GM23338 (cell line): ENCODE measurements around the gene KIAA0040. TPM values are rescaled to one million over a fixed set of nuclear protein-coding genes. Genes with fewer than 3 reads are reported as not detected.

Experiments used
- CREB1 ChIP-seq: fragments of 250-450 bp; sonication (Bioruptor Pico); IDR thresholded peaks from 2 replicates; pipeline ENCODE4 v1.5.0; 2020; ENCODE audit warnings: low read depth, mild to moderate bottlenecking, moderate library complexity
- STAT1 ChIP-seq: IDR thresholded peaks from one replicate; pipeline ENCODE4 v1.6.1; 2016; ENCODE audit warnings: antibody characterized with exemption; ENCODE audit not compliant: unreplicated experiment
- ZNF331 ChIP-seq: fragments of 250-450 bp; sonication (Bioruptor Pico); IDR thresholded peaks from 2 replicates; pipeline ENCODE4 v1.5.0; 2020; ENCODE audit warnings: low read depth, mild to moderate bottlenecking, moderate library complexity
- polyA plus RNA-seq: library from polyadenylated mRNA; unstranded; fragments of >200 nt; fragmentation: Nextera tagmentation; extraction: Ambion mirVana; gene quantifications from 2 replicates; pipeline ENCODE4 v1.2.1, GENCODE V29; 2016
- total RNA-seq: library from RNA; depleted of rRNA; stranded (reverse); fragments of >200 nt; shearing (Covaris generic); gene quantifications from 2 replicates; pipeline ENCODE4 v1.2.3, GENCODE V29; 2014
- TF ChIP-seq, protein P1 (sequence below): fragments of 250-450 bp; sonication (Bioruptor Pico); IDR thresholded peaks from 2 replicates; pipeline ENCODE4 v1.5.0; 2020; ENCODE audit warnings: mild to moderate bottlenecking, moderate library complexity
- TF ChIP-seq, protein P2 (sequence below): IDR thresholded peaks from 2 replicates; pipeline ENCODE4 v1.6.1; 2016; ENCODE audit warnings: antibody characterized with exemption
- TF ChIP-seq, protein P3 (sequence below), 2 experiments: fragments of 200-600 bp in 1 of 2; sonication (generic) in 1 of 2; conservative IDR thresholded peaks; 2 replicates each; pipeline versions ENCODE4 v1.5.1 to v1.6.1; 2016 to 2017; ENCODE audit warnings: antibody characterized with exemption in 2 of 2, low read depth in 2 of 2, mild to moderate bottlenecking in 2 of 2, moderate library complexity in 1 of 2

KIAA0040 gene
- total and polyA plus RNA-seq, 2 experiments from 2014 or later = 7.0 to 11.9 TPM

DNA sequence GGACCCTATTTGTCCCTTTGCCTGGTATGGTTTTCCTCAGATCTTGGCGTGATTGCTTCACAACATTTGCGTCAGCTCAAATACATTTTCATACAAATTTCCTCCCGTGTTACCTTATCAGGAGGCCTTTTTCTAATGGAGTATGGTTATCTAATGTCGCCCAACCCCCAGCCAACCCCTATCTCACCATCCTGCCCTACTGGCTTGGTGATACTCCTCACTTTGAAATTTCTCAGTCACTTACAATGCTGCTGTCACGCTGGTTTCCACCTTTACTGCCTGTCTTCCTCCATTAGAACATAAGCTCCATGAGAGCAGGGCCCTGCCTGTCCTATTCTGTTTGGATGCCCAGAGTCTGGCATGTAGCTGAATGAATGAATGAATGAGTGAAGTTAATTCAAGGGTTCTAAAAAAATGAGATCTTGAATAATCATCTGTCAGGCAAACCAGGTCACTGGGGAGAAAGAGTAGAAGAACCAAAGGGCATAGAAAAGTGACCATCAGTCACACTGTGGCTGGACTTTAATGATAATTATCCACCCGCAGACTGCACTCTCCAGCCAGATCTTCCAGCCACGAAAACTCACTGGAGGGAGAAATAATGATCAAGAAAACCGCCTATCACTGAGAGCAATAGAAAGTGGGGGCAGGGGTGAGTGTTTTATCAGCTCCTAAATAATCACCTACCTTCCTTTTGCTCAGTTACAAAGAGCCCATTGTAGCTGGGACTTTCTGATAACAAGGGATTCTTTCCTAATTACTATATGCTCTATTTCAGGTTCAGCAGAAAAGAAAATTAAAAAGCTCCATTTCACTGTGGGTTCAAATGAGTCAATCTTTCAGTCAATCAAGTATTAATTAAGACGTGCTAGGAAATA is 21.3 kb downstream of the KIAA0040 start (continued):
- TF ChIP-seq, protein P1, sequence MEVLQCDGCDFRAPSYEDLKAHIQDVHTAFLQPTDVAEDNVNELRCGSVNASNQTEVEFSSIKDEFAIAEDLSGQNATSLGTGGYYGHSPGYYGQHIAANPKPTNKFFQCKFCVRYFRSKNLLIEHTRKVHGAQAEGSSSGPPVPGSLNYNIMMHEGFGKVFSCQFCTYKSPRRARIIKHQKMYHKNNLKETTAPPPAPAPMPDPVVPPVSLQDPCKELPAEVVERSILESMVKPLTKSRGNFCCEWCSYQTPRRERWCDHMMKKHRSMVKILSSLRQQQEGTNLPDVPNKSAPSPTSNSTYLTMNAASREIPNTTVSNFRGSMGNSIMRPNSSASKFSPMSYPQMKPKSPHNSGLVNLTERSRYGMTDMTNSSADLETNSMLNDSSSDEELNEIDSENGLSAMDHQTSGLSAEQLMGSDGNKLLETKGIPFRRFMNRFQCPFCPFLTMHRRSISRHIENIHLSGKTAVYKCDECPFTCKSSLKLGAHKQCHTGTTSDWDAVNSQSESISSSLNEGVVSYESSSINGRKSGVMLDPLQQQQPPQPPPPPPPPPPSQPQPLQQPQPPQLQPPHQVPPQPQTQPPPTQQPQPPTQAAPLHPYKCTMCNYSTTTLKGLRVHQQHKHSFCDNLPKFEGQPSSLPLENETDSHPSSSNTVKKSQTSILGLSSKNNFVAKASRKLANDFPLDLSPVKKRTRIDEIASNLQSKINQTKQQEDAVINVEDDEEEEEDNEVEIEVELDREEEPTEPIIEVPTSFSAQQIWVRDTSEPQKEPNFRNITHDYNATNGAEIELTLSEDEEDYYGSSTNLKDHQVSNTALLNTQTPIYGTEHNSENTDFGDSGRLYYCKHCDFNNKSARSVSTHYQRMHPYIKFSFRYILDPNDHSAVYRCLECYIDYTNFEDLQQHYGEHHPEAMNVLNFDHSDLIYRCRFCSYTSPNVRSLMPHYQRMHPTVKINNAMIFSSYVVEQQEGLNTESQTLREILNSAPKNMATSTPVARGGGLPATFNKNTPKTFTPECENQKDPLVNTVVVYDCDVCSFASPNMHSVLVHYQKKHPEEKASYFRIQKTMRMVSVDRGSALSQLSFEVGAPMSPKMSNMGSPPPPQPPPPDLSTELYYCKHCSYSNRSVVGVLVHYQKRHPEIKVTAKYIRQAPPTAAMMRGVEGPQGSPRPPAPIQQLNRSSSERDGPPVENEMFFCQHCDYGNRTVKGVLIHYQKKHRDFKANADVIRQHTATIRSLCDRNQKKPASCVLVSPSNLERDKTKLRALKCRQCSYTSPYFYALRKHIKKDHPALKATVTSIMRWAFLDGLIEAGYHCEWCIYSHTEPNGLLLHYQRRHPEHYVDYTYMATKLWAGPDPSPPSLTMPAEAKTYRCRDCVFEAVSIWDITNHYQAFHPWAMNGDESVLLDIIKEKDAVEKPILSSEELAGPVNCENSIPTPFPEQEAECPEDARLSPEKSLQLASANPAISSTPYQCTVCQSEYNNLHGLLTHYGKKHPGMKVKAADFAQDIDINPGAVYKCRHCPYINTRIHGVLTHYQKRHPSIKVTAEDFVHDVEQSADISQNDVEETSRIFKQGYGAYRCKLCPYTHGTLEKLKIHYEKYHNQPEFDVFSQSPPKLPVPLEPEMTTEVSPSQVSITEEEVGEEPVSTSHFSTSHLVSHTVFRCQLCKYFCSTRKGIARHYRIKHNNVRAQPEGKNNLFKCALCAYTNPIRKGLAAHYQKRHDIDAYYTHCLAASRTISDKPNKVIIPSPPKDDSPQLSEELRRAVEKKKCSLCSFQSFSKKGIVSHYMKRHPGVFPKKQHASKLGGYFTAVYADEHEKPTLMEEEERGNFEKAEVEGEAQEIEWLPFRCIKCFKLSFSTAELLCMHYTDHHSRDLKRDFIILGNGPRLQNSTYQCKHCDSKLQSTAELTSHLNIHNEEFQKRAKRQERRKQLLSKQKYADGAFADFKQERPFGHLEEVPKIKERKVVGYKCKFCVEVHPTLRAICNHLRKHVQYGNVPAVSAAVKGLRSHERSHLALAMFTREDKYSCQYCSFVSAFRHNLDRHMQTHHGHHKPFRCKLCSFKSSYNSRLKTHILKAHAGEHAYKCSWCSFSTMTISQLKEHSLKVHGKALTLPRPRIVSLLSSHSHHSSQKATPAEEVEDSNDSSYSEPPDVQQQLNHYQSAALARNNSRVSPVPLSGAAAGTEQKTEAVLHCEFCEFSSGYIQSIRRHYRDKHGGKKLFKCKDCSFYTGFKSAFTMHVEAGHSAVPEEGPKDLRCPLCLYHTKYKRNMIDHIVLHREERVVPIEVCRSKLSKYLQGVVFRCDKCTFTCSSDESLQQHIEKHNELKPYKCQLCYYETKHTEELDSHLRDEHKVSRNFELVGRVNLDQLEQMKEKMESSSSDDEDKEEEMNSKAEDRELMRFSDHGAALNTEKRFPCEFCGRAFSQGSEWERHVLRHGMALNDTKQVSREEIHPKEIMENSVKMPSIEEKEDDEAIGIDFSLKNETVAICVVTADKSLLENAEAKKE (CRISPR knock-in tag) = no peak
- TF ChIP-seq CREB1 = no peak
- no peak for TF ChIP-seq ZNF331 (CRISPR knock-in tag)
- TF ChIP-seq STAT1 = no peak
- TF ChIP-seq, protein P2, sequence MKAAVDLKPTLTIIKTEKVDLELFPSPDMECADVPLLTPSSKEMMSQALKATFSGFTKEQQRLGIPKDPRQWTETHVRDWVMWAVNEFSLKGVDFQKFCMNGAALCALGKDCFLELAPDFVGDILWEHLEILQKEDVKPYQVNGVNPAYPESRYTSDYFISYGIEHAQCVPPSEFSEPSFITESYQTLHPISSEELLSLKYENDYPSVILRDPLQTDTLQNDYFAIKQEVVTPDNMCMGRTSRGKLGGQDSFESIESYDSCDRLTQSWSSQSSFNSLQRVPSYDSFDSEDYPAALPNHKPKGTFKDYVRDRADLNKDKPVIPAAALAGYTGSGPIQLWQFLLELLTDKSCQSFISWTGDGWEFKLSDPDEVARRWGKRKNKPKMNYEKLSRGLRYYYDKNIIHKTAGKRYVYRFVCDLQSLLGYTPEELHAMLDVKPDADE = no peak
- TF ChIP-seq, protein P3, sequence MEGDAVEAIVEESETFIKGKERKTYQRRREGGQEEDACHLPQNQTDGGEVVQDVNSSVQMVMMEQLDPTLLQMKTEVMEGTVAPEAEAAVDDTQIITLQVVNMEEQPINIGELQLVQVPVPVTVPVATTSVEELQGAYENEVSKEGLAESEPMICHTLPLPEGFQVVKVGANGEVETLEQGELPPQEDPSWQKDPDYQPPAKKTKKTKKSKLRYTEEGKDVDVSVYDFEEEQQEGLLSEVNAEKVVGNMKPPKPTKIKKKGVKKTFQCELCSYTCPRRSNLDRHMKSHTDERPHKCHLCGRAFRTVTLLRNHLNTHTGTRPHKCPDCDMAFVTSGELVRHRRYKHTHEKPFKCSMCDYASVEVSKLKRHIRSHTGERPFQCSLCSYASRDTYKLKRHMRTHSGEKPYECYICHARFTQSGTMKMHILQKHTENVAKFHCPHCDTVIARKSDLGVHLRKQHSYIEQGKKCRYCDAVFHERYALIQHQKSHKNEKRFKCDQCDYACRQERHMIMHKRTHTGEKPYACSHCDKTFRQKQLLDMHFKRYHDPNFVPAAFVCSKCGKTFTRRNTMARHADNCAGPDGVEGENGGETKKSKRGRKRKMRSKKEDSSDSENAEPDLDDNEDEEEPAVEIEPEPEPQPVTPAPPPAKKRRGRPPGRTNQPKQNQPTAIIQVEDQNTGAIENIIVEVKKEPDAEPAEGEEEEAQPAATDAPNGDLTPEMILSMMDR (conservative IDR thresholded peaks at IDR 0.05; ENCODE audit: low read depth in 2 of 2) = no peak
